Peyer's patch (tissue), 4 donors: ENCODE data around the gene IRF3. TPM values are rescaled to one million over a fixed set of nuclear protein-coding genes. Genes with fewer than 3 reads are reported as not detected.

Experiments
- DNase-seq, 3 donors: peaks; one replicate each; pipeline ENCODE4 v3.0.0-alpha.2; 2017 to 2019
- H3K27ac ChIP-seq, 4 donors: fragments of 200-600 bp; sonication (generic); one replicate each; pipeline ENCODE4 v1.5.1; 2016 to 2019
- H3K27me3 ChIP-seq, 2 donors: fragments of 200-600 bp; sonication (generic); one replicate each; pipeline ENCODE4 v1.5.1; 2019
- H3K36me3 ChIP-seq, 3 donors: fragments of 200-600 bp; sonication (generic); one replicate each; pipeline ENCODE4 v1.5.1; 2016 to 2019
- H3K4me1 ChIP-seq, 4 donors: fragments of 200-600 bp; sonication (generic); one replicate each; pipeline ENCODE4 v1.5.1; 2016 to 2019
- H3K4me3 ChIP-seq, 4 donors: fragments of 200-600 bp; sonication (generic); 1 replicate in 3 of 4; 2 replicates in 1 of 4; pipeline ENCODE4 v1.5.1; 2016 to 2019; ENCODE audit warnings: mild to moderate bottlenecking in 1 of 4
- H3K9me3 ChIP-seq, 4 donors: fragments of 200-600 bp; sonication (generic); one replicate each; pipeline ENCODE4 v1.5.1; 2016 to 2019; ENCODE audit warnings: mild to moderate bottlenecking in 1 of 4
- CTCF ChIP-seq, 6 experiments: fragments of 450-650 bp in 4 of 6; fragments of 200-600 bp in 2 of 6; sonication (generic) in 1 of 6; IDR thresholded peaks; one replicate each; pipeline ENCODE4 v1.5.1; 2017 to 2019; ENCODE audit warnings: antibody characterized with exemption in 6 of 6, mild to moderate bottlenecking in 3 of 6, moderate library complexity in 1 of 6
- POLR2A ChIP-seq, 2 donors: fragments of 450-650 bp; IDR thresholded peaks; one replicate each; pipeline ENCODE4 v1.5.1; 2017; ENCODE audit warnings: antibody characterized with exemption in 2 of 2, mild to moderate bottlenecking in 2 of 2, moderate library complexity in 2 of 2
- total RNA-seq, 4 donors: library from RNA; depleted of rRNA; stranded (reverse); fragments of >200 nt; gene quantifications; one replicate each; pipeline ENCODE4 v1.1.0, GENCODE V29; 2016

IRF3 gene
- total RNA-seq, 4 donors from 2014 or later: 98.6 to 131 (median 120) TPM

GRCh38 chr19:49681830-49682229 lies 16.2 kb upstream of the IRF3 start:
- H3K4me1 ChIP-seq: peaks cover 0 to 35% (median 17%) of the 10 kb centered on the region in 4 donors
- no peak for DNase-seq
- H3K36me3 ChIP-seq: peaks cover 0 to 55% (median 0%) of the 10 kb centered on the region in 3 donors
- H3K4me3 ChIP-seq: no peak overlapping the region
- no peaks in the 10 kb centered on the region for H3K27me3 ChIP-seq
- no peak overlapping the region for H3K27ac ChIP-seq
- TF ChIP-seq CTCF (IDR thresholded peaks at IDR 0.05) (no peak), POLR2A (IDR thresholded peaks at IDR 0.05) (no peak)
- no peaks in the 10 kb centered on the region for H3K9me3 ChIP-seq

- peak overlapping the region; percentile 18 to 72 (median 54) for H3K27ac ChIP-seq
- no peaks in the 10 kb centered on the region for H3K9me3 ChIP-seq
- peaks cover 0 to 39% (median 17%) of the 10 kb centered on the region in 4 donors for H3K4me1 ChIP-seq
- DNase-seq: peak; percentile 81 to 95 (median 94)
- no peaks in the 10 kb centered on the region for H3K27me3 ChIP-seq
- TF ChIP-seq CTCF (IDR thresholded peaks at IDR 0.05) (peak; percentile 98 to 100 (median 98)), POLR2A (IDR thresholded peaks at IDR 0.05) (no peak)
- peak overlapping the region in 3 of 4 donors; percentile 28 to 43 (median 34) for H3K4me3 ChIP-seq
- H3K36me3 ChIP-seq: peaks cover 0 to 44% (median 0%) of the 10 kb centered on the region in 3 donors
These were observed 15.0 kb upstream of the IRF3 start for GRCh38 chr19:49680421-49681351.

- no peak overlapping the region for H3K4me3 ChIP-seq
- peak overlapping the region; percentile 18 to 94 (median 54) for H3K27ac ChIP-seq
These were observed 14.2 kb upstream of the IRF3 start for GRCh38 chr19:49679771-49680413.

GRCh38 chr19:49678985-49679770 lies 13.5 kb upstream of the IRF3 start:
- DNase-seq: peak in 1 of 3 donors; percentile 44
- H3K27me3 ChIP-seq: no peaks in the 10 kb centered on the region
- no peak overlapping the region for H3K4me3 ChIP-seq
- TF ChIP-seq POLR2A (IDR thresholded peaks at IDR 0.05): no peak
- no peak for TF ChIP-seq CTCF (IDR thresholded peaks at IDR 0.05)
- peak overlapping the region in 1 of 4 donors; percentile 94 for H3K27ac ChIP-seq
- peaks cover 0 to 31% (median 0%) of the 10 kb centered on the region in 3 donors for H3K36me3 ChIP-seq
- peaks cover 0 to 40% (median 17%) of the 10 kb centered on the region in 4 donors for H3K4me1 ChIP-seq
- no peaks in the 10 kb centered on the region for H3K9me3 ChIP-seq

More at GRCh38 chr19:49679771-49680413, 14.2 kb upstream of the IRF3 start:
- H3K27me3 ChIP-seq: no peaks in the 10 kb centered on the region
- no peak for TF ChIP-seq POLR2A (IDR thresholded peaks at IDR 0.05)
- no peak for TF ChIP-seq CTCF (IDR thresholded peaks at IDR 0.05)
- H3K4me1 ChIP-seq: peaks cover 0 to 40% (median 17%) of the 10 kb centered on the region in 4 donors
- H3K9me3 ChIP-seq: no peaks in the 10 kb centered on the region
- peaks cover 0 to 36% (median 0%) of the 10 kb centered on the region in 3 donors for H3K36me3 ChIP-seq
- DNase-seq: no peak
